ENCODE measurements around the gene USP31.
A peak's percentile ranks its signal among the peaks of the same experiment; 100 is the strongest.
"Not testable (repeated sequence)": the region's sequence is repeated elsewhere in the genome, so short reads cannot be mapped to it uniquely, and the experiment has no call there.

USP31 gene

GRCh38 chr16:23156946-23157460 lies 7.8 kb upstream of the USP31 start:
- DNase-seq (ENCODE audit: low read depth in 3 of 3): no peak

GRCh38 chr16:23156110-23156509 lies 6.9 kb upstream of the USP31 start:
- DNase-seq (ENCODE audit: low read depth in 3 of 3): no peak

GRCh38 chr16:23155445-23156049 lies 6.3 kb upstream of the USP31 start:
- no peak for DNase-seq (ENCODE audit: low read depth in 3 of 3)

GRCh38 chr16:23152386-23153178 lies 3.3 kb upstream of the USP31 start:
- DNase-seq (ENCODE audit: low read depth in 3 of 3): no peak

- no peak for DNase-seq (ENCODE audit: low read depth in 3 of 3)
These were observed 727 bp upstream of the USP31 start for GRCh38 chr16:23149993-23150364.

GRCh38 chr16:23148513-23149266 lies 562 bp downstream of the USP31 start:
- DNase-seq (ENCODE audit: low read depth in 3 of 3): peak; percentile 24 to 50 (median 41)

- DNase-seq (ENCODE audit: low read depth in 3 of 3): no peak
These were observed 1.1 kb downstream of the USP31 start for GRCh38 chr16:23148166-23148512.

GRCh38 chr16:23147666-23148065 lies 1.6 kb downstream of the USP31 start:
- no peak for DNase-seq (ENCODE audit: low read depth in 3 of 3)

- no peak for DNase-seq (ENCODE audit: low read depth in 3 of 3)
These were observed 2.2 kb downstream of the USP31 start for GRCh38 chr16:23146877-23147601.

GRCh38 chr16:23145608-23146007 lies 3.6 kb downstream of the USP31 start:
- no peak for DNase-seq (ENCODE audit: low read depth in 3 of 3)

GRCh38 chr16:23145186-23145585 lies 4.1 kb downstream of the USP31 start:
- no peak for DNase-seq (ENCODE audit: low read depth in 3 of 3)

- DNase-seq (ENCODE audit: low read depth in 3 of 3): not testable (repeated sequence)
These were observed 4.9 kb downstream of the USP31 start for GRCh38 chr16:23144393-23144792.

- no peak for DNase-seq (ENCODE audit: low read depth in 3 of 3)
These were observed 5.9 kb downstream of the USP31 start for GRCh38 chr16:23143391-23143790.

GRCh38 chr16:23141959-23142740 lies 7.1 kb downstream of the USP31 start:
- no peak for DNase-seq (ENCODE audit: low read depth in 3 of 3)

GRCh38 chr16:23141500-23141899 lies 7.8 kb downstream of the USP31 start:
- DNase-seq (ENCODE audit: low read depth in 3 of 3): no peak

GRCh38 chr16:23141033-23141432 lies 8.2 kb downstream of the USP31 start:
- DNase-seq (ENCODE audit: low read depth in 3 of 3): no peak

GRCh38 chr16:23140107-23140506 lies 9.1 kb downstream of the USP31 start:
- no peak for DNase-seq (ENCODE audit: low read depth in 3 of 3)

GRCh38 chr16:23137818-23138217 lies 11.4 kb downstream of the USP31 start:
- no peak for DNase-seq (ENCODE audit: low read depth in 3 of 3)

GRCh38 chr16:23137256-23137655 lies 12.0 kb downstream of the USP31 start:
- DNase-seq (ENCODE audit: low read depth in 3 of 3): no peak

GRCh38 chr16:23134274-23134673 lies 15.0 kb downstream of the USP31 start:
- no peak for DNase-seq (ENCODE audit: low read depth in 3 of 3)

- DNase-seq (ENCODE audit: low read depth in 3 of 3): no peak
These were observed 16.3 kb downstream of the USP31 start for GRCh38 chr16:23132775-23133463.
